Measurements from ENCODE around the gene FAM163B.
A peak's percentile ranks its signal among the peaks of the same experiment; 100 is the strongest.

Gene FAM163B

DNA sequence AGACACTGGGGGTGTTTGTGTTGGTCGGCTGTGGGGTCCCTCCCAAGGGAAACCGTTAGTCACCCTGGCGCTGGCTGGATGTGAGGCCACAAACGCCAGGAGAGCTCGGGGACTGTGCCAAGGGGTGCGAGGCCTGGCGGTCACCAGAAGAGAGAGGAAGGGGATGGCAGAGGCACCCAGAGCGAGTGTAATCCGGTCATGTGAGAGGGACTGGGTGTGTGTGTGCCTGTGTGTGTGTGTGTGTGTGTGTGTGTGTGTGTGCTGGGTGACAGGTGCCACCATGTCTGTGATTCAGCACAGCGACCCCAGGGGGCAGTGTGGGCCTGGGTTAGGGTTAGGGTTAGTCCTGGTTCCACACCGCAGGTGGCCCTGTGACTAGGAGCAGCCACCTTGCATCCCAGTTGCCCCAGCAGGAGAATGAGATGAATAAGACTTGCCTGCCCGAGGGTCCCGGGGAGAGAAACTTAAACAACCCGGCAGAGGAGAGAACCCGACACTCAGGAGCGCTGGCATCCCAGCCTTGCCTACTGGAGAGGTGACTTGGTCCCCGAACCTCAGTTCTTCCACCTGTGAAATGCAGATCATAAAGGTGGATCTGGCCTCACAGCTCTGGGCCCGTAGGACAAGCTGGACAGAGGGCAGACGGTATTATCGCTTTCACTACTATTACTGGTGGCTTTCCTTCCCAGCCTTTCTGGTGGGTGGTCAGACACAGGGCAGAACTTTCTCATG lies 76.1 kb downstream of the FAM163B start:
- DNase-seq (ENCODE audit: extremely low read depth in 1 of 2, low read depth in 1 of 2): peak; percentile 21 to 49

GRCh38 chr9:133531293-133531692 lies 77.9 kb downstream of the FAM163B start:
- no peak for DNase-seq (ENCODE audit: extremely low read depth in 1 of 2, low read depth in 1 of 2)

- no peak for DNase-seq (ENCODE audit: extremely low read depth in 1 of 2, low read depth in 1 of 2)
Measured at GRCh38 chr9:133529874-133530273, 79.3 kb downstream of the FAM163B start.

DNA sequence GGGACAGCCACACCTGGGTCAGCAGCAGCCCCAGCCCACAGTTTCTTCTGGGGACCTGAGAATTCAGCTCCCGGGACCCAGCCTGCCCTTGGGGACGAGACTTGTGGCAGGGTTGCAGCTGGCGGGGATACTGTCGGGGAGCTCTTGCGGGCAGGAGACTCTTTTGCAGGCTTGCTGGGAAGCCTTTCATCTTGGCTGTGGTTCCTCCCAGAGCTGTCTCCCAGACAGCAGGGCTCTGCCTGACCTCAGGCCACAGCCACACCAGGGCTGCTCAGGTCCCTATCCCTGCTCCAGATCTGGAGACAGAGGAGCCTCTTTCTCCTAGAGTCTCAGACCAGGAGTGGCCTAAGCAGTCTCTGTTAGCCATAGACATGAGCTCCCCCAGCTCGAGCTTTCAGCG lies 79.7 kb downstream of the FAM163B start:
- no peak for DNase-seq (ENCODE audit: extremely low read depth in 1 of 2, low read depth in 1 of 2)

GRCh38 chr9:133528876-133529241 lies 80.3 kb downstream of the FAM163B start:
- DNase-seq (ENCODE audit: extremely low read depth in 1 of 2, low read depth in 1 of 2): no peak

DNA sequence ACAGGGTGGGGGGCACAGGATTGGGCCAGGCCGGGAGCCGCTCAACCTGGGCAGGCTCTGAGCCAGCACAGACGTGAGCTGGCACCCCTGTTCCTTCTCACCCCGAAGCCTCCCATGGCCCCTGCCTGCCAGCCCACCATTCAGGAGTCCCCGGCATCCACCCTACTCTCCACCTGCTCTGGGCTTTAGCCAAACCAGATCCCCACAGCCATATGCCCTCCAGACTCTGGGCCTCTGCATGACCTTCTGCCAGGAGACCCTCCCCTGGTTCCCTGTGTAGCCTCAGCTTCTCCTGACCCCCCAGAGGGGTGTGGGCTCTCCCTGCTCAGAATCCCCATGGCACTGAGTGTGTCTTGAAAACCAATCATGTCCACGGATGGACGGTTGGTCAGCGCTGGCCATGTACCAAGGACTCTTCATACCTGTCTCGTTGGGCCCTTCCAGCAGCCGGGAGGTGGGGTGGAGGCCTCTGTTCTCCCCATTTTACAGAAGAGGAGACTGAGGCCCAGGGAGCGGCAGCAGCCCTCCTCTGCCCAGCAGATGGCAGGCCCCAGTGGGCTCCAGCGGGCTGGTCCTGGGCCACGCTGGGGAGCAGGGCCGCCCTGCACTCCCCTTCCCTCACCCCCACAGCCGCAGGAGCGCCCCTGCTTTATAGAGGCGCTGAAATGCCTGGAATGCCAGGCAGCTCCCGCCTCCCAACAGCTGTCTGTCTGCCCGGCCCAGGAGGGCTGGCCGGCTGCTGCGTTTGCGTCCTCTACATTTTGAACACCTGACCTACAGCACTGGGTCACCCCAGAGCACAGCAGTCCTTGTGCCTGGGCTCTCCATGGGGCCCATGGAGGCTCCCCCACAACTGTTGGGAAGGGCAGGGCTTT lies 81.0 kb downstream of the FAM163B start:
- DNase-seq (ENCODE audit: extremely low read depth in 1 of 2, low read depth in 1 of 2): no peak

DNA sequence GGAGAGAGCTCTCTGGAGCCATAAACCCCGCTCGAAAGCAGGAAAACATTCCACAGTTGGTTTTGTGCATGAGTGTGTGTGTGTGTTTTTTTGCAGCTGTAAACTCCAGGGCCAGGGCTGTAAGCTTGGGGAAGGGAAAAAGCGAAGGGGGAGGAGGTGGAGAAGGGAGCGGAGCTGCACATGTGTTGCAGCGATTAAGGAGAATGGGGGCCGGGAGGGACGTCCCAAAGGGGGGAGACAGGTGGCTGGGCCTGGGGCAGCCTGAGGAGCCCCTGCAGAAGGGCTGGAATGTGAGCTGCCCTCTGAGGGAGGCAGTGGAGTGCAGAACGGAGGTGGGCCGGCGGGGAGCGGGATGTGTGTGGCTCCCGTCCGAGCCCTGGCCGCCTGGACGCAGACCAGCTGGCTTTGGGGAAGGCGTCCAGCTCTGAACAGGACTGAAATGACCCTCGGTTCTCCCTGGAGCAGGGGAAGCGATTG lies 81.7 kb downstream of the FAM163B start:
- no peak for DNase-seq (ENCODE audit: extremely low read depth in 1 of 2, low read depth in 1 of 2)
